HepG2 (cell line): ENCODE data around the gene MED22. TPM values are rescaled to one million over a fixed set of nuclear protein-coding genes. Genes with fewer than 3 reads are reported as not detected.

ENCODE experiments used
- CBFB ChIP-seq: sonication (generic); formaldehyde crosslinking; IDR thresholded peaks from 2 replicates; pipeline ENCODE4 v1.4.0; 2020; ENCODE audit warnings: missing genetic modification reagents
- CCDC6 ChIP-seq: sonication (generic); formaldehyde crosslinking; IDR thresholded peaks from 2 replicates; pipeline ENCODE4 v1.8.1; 2022; ENCODE audit warnings: mild to moderate bottlenecking, missing genetic modification reagents, moderate library complexity
- CEBPG ChIP-seq: IDR thresholded peaks from 2 replicates; pipeline ENCODE4 v1.6.1; 2016
- FOXO4 ChIP-seq: sonication (generic); formaldehyde crosslinking; conservative IDR thresholded peaks from 2 replicates; pipeline ENCODE4 v1.8.1; 2023; ENCODE audit warnings: missing genetic modification reagents
- HDAC2 ChIP-seq: sonication (generic); formaldehyde crosslinking; IDR thresholded peaks from 2 replicates; pipeline ENCODE4 v1.4.0; 2020; ENCODE audit warnings: missing genetic modification reagents
- HOMEZ ChIP-seq: IDR thresholded peaks from 2 replicates; pipeline ENCODE4 v1.6.1; 2016; ENCODE audit warnings: low read depth
- NFE2L1 ChIP-seq: sonication (generic); formaldehyde crosslinking; IDR thresholded peaks from 2 replicates; pipeline ENCODE4 v1.4.0; 2020; ENCODE audit warnings: missing genetic modification reagents, mild to moderate bottlenecking, borderline replicate concordance
- RARA ChIP-seq: IDR thresholded peaks from 2 replicates; pipeline ENCODE4 v1.6.1; 2016; ENCODE audit warnings: missing genetic modification reagents, missing compliant biosample characterization
- RBM39 ChIP-seq: fragments of 200-400 bp; formaldehyde crosslinking; IDR thresholded peaks from one replicate; pipeline ENCODE4 v1.6.1; 2018; ENCODE audit warnings: antibody characterized with exemption, mild to moderate bottlenecking, low read depth, low read length; ENCODE audit not compliant: poor library complexity, severe bottlenecking
- REXO4 ChIP-seq: sonication (generic); formaldehyde crosslinking; IDR thresholded peaks from 2 replicates; pipeline ENCODE4 v1.8.0; 2022; ENCODE audit warnings: missing genetic modification reagents, mild to moderate bottlenecking, borderline replicate concordance
- TAF1 ChIP-seq: sonication (generic); formaldehyde crosslinking; IDR thresholded peaks from 2 replicates; pipeline ENCODE4 v1.4.0; 2020; ENCODE audit warnings: missing genetic modification reagents
- ZBTB20 ChIP-seq: sonication (generic); formaldehyde crosslinking; IDR thresholded peaks from 2 replicates; pipeline ENCODE4 v1.8.1; 2023; ENCODE audit warnings: missing genetic modification reagents, low read depth, mild to moderate bottlenecking, borderline replicate concordance
- ZBTB34 ChIP-seq: sonication (generic); formaldehyde crosslinking; IDR thresholded peaks from 2 replicates; pipeline ENCODE4 v1.8.0; 2022; ENCODE audit warnings: mild to moderate bottlenecking, missing genetic modification reagents
- ZGPAT ChIP-seq: IDR thresholded peaks from 2 replicates; pipeline ENCODE4 v1.6.1; 2016; ENCODE audit warnings: mild to moderate bottlenecking
- ZNF234 ChIP-seq: sonication (generic); formaldehyde crosslinking; conservative IDR thresholded peaks from 2 replicates; pipeline ENCODE4 v1.5.1; 2020; ENCODE audit warnings: mild to moderate bottlenecking, missing genetic modification reagents
- ZNF543 ChIP-seq: sonication (generic); formaldehyde crosslinking; IDR thresholded peaks from 2 replicates; pipeline ENCODE4 v1.4.0; 2020; ENCODE audit warnings: mild to moderate bottlenecking, missing genetic modification reagents
- ZNF724P ChIP-seq: sonication (generic); formaldehyde crosslinking; IDR thresholded peaks from 2 replicates; pipeline ENCODE4 v1.8.0; 2022; ENCODE audit warnings: missing genetic modification reagents, borderline replicate concordance
- ZNF740 ChIP-seq: sonication (generic); formaldehyde crosslinking; IDR thresholded peaks from 2 replicates; pipeline ENCODE4 v1.4.0; 2020; ENCODE audit warnings: missing genetic modification reagents
- ZNF766 ChIP-seq: sonication (generic); formaldehyde crosslinking; IDR thresholded peaks from 2 replicates; pipeline ENCODE4 v1.5.0; 2020; ENCODE audit warnings: missing genetic modification reagents, borderline replicate concordance
- ZNF816 ChIP-seq: sonication (generic); formaldehyde crosslinking; IDR thresholded peaks from 2 replicates; pipeline ENCODE4 v1.8.0; 2022; ENCODE audit warnings: missing genetic modification reagents, mild to moderate bottlenecking, borderline replicate concordance
- ZNF850 ChIP-seq: sonication (generic); formaldehyde crosslinking; conservative IDR thresholded peaks from 2 replicates; pipeline ENCODE4 v1.9.0; 2021; ENCODE audit warnings: mild to moderate bottlenecking, missing genetic modification reagents
- ZSCAN31 ChIP-seq: sonication (generic); formaldehyde crosslinking; IDR thresholded peaks from 2 replicates; pipeline ENCODE4 v1.5.0; 2020; ENCODE audit warnings: low read depth, mild to moderate bottlenecking, missing genetic modification reagents
- polyA plus RNA-seq, 8 experiments: library from polyadenylated mRNA; depleted of rRNA in 3 of 8; stranded (reverse) in 7 of 8; unstranded in 1 of 8; fragments of >200 nt; fragmentation: Illumina TruSeq in 4 of 8; extraction: Trizol in 4 of 8; gene quantifications; 2 replicates each; pipeline versions ENCODE4 v1.2.1 to v1.2.3, GENCODE V29; 2011 to 2016; ENCODE audit warnings: low read depth in 4 of 8, missing spikeins in 1 of 8, mixed read lengths in 1 of 8; ENCODE audit not compliant: insufficient read depth in 1 of 8
- total RNA-seq, 5 experiments: library from RNA; depleted of rRNA; stranded (reverse); fragments of >200 nt; fragmentation: Illumina TruSeq; extraction: Trizol; gene quantifications; 2 replicates each; pipeline ENCODE4 v1.2.3, GENCODE V29; 2016; ENCODE audit warnings: low read depth in 1 of 5

Gene MED22
- total and polyA plus RNA-seq, 2 of the 13 experiments (the other 11 are each of a cell fraction or from before 2014, with no cell fraction given), result 15.8 to 22.1 TPM

GRCh38 chr9:133375724-133376654 is 28.1 kb upstream of the MED22 start, which contains the start of the genes STKLD1 and SURF4 (continued):
- TF ChIP-seq ZNF234 (CRISPR knock-in tag) (0 out of 2 replicates have a peak, but pooled peaks have one; percentile 6), ZNF740 (0 out of 2 replicates have a peak, but pooled peaks have one; percentile 14), REXO4 (CRISPR knock-in tag) (no peak), CBFB (CRISPR knock-in tag) (peak; percentile 63; the same call in 1 of the 2 replicates), FOXO4 (0 out of 2 replicates have a peak, but pooled peaks have one; percentile 12), CEBPG (CRISPR knock-in tag) (no peak), TAF1 (CRISPR knock-in tag) (peak; percentile 76), ZGPAT (CRISPR knock-in tag) (peak; percentile 78; the same call in 1 of the 2 replicates), ZNF816 (CRISPR knock-in tag) (0 out of 2 replicates have a peak, but pooled peaks have one; percentile 40), ZBTB20 (0 out of 2 replicates have a peak, but pooled peaks have one; percentile 56), ZNF724P (CRISPR knock-in tag) (peak; percentile 61; the same call in 1 of the 2 replicates), ZSCAN31 (no peak), CCDC6 (CRISPR knock-in tag) (peak; percentile 31; the same call in 1 of the 2 replicates), ZBTB34 (0 out of 2 replicates have a peak, but pooled peaks have one; percentile 50), ZNF766 (CRISPR knock-in tag) (peak; percentile 58; the same call in 1 of the 2 replicates), RARA (peak; percentile 27; the same call in 1 of the 2 replicates), HDAC2 (peak; percentile 13; the same call in 1 of the 2 replicates), HOMEZ (CRISPR knock-in tag) (no peak), RBM39 (peak; percentile 42), ZNF850 (CRISPR knock-in tag) (0 out of 2 replicates have a peak, but pooled peaks have one; percentile 51), NFE2L1 (no peak), ZNF543 (0 out of 2 replicates have a peak, but pooled peaks have one; percentile 58)
